RCC 7860 (cell line): Measurements from ENCODE around the gene GCAT.
"Not testable (repeated sequence)": the region's sequence is repeated elsewhere in the genome, so short reads cannot be mapped to it uniquely, and the experiment has no call there.

ENCODE experiments used
- DNase-seq: peaks from one replicate; pipeline ENCODE4 v3.0.0-alpha.2; 2015; ENCODE audit warnings: low spot score
- FAIRE-seq: peaks from 2 replicates; lab custom pipeline; 2012; peaks lifted over from hg19 to GRCh38; lab: Jason Lieb, UNC

The GCAT gene

DNA sequence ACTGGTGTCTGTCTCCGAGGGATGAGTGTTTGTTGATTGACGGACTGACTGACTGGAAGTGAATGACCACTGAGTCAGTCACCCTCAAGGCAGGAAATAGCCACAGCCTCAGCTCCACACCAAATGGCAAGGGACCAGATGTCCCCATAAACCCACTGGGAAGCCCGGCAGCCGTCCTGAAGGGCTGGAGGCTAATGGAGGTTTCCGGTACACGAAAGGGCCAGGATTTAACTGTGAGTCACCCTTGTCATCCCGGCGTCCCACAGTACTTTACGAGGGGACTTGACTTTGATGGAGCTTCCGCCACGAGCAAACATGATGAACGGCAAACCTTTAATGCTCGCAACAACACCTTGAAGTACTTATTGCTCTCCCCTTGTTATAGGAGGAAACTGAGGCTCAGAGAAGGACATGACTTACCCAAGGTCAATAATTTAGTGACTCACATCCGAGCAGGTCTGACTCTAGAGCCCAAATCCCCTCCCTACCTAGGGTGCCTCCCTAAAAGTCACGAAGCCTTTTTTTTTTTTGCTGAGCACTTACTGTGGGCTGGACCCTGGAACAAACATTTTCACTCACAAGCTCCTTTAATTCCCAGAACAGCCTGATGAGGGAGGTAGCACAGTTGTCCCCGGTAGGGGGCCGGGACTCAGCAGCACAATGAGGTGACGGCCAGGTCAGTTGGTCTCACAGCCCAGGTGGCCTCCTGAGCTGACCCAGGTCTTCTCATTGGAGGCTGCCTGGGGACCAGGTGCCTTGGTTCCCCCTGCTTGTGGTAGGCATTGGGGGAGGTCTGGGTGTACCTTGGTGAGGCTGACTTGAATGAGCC lies 25.2 kb upstream of the GCAT start:
- FAIRE-seq: no peak
- DNase-seq: peak; percentile 14

DNA sequence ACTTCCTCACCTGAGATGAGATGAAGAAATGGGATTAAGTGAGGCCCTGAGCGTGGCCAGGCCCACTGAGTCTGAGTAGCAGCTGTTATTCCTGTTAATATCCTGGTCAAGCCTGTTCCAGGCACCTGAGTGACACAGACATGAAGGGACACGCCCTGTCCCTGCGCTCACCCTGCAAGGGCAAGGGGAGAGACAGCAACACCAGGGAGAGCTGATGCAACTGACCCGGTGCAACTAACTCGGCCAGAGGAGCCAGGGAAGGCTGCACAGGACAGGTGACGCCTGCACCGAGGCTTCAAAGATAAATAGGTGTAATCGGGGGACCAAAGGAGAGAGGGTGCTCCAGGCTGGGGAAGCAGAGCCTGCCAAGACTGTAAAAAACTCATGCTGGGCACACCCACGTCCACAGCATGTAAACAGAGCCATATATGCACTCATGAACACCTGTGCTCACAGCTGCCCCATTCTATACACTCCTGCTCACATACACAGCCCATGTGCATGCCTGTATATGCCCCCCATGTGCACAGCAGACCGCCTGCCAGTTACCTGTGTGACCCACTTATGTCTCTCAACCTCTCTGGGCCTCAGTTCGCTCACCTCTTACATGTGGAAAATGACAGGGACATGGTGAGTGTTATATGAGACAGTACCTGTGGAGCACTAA lies 22.8 kb upstream of the GCAT start:
- no peak for DNase-seq

DNA sequence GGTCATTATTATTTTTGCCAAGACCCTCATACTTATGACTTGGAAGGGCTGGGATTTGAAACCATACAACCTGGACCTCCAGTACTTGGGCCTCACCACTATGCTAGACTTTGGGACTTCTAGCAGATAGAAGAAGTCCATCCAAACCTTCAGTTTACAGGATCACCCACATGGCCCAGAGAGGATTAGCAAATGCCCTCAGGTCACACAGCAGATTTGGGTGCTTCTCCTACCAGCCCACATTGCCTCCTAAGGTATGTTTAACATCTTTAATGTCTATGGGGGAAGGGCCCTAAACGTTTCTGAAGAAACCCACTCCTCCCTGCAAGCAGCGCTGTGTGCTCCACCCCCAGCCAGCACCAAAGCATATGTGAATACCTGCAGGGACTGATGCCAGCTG lies 17.5 kb upstream of the GCAT start:
- DNase-seq (no peak), FAIRE-seq (no peak)

More for the DNA sequence above, 22.8 kb upstream of the GCAT start:
- no peak for FAIRE-seq

DNA sequence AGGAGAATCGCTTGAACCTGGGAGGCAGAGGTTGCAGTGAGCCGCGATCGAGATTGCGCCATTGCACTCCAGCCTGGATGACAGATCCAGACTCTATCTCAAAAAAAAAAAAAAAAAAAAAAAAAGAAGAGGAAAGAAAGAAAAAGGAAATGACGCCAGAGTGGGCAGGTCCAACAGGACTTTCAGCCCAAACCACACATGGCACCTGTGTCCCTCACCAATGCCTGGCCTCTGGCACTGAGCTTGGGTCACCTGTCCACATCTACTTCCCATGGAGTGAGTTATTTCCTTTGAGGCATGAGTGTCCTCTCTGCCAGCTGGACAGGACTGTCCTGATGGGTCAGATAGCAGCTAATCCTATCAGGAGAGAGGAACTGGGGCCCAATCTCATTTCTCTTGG lies 15.2 kb upstream of the GCAT start:
- FAIRE-seq (no peak), DNase-seq (no peak)

DNA sequence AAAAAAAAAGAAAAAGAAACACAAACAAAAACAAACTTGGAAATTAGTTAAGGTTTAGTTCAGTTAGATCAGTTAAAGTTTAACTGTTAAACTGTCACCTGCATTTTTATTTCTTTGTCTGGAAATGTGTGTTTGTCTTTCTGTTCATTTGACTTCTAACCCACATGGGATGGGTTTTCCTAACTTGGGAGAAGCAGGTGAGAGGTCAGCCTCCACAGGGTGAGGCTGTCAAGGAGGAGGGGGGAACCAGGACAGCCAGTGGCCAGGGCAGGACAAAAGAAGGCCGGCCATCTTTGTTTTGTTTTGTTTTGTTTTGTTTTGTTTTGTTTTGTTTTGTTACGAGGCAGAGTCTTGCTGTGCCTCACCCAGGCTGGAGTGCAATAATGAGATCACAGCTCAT lies 13.4 kb upstream of the GCAT start:
- DNase-seq: no peak
- FAIRE-seq: no peak

DNA sequence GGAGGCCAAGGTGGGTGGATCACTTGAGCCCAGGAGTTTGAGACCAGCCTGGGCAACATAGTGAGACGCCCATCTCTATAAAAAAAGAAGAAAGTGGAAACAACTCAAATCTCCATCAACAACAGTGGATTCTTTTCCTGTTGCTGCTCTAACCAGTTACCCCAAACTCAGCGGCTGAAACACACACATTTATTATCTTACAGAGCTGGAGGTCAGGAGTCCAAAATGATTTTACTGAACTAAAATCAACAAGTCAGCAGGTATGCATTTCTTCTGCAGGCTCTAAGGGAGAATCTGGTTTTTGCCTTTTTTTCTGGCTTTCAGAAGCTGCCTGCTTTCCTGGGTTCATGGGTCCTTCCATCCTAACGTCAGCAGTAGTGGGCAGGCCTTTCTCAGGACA lies 11.7 kb upstream of the GCAT start:
- DNase-seq (no peak), FAIRE-seq (no peak)

DNA sequence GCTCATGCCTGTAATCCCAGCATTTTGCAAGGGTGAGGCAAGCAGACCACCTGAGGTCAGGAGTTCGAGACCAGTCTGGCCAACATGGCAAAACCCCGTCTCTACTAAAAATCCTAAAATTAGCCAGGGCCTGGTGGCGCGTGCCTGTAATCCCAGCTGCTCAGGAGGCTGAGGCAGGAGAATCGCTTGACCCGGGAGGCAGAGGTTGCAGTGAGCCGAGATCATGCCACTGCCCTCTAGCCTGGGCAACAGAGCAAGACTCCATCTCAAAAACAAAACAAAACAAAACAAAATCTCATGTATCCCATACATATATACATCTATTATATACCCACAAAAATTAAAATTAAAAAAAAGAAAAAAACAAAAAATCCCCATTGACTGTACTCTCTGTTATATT lies 10.5 kb upstream of the GCAT start:
- FAIRE-seq, DNase-seq: not testable (repeated sequence)

DNA sequence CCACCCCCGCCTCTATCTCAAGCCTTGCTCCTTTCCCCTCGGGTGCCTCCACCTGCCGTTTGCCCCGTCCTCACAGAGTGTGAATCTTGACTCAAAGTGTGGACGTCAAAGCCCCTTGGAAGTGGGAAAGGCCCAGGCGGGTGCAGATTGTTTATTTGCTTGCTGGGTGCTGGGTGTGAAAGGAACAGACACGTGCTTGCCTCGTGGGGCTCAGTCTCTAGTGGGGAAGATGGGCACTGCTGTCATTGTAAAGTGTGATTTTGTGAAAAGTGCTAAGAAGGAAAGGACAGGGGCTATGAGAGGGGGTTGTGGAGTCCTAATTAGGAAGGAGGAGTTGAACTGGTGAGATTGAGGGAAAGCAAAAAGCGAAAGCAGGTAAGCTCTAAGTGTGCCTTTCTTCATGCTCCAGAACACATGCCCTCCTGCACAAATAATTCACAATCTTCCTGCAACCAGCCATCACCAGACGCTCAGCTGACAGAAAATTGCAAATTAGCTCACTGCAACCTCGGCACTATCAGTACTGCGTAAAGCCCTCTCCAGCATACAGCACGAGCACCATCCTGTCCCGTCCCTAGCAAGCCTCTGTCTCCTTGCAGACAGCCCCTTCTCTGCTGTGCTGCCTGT lies 9.7 kb upstream of the GCAT start:
- FAIRE-seq (no peak), DNase-seq (no peak)

DNA sequence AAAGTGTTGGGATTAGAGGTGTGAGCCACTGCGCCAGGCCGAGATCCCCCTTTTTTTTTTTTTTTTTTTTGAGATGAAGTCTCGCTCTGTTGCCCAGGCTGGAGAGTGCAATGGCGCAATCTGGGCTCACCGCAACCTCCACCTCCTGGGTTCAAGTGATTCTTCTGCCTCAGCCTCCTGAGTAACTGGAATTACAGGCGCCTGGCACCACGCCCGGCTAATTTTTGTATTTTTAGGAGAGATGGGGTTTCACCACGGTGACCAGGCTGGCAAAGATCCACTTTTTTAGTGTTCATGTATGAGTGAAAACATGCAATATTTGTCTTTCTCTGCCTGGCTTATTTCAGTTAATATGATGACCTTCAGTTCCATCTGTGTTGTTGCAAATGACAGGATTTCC lies 7.8 kb upstream of the GCAT start:
- not testable (repeated sequence) for FAIRE-seq

DNA sequence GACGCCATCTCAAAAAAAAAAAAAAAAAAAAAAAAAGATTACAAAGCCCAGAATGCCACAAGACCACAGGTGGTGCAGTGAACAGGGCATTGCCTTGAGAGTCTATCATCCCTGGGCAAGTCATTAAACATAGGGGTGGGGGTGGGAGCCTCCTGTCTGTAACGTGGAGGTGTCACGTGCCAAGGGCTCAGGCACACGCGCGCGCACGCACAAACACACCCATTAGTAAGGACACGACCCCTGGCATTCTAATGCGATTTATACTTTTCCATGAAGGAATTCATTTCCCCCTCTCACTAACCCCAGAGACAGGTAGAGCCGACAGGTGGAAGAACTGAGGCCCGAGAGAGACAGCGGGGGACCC lies 5.8 kb upstream of the GCAT start:
- FAIRE-seq: no peak
- no peak for DNase-seq

More for the DNA sequence above, 7.8 kb upstream of the GCAT start:
- DNase-seq: not testable (repeated sequence)

DNA sequence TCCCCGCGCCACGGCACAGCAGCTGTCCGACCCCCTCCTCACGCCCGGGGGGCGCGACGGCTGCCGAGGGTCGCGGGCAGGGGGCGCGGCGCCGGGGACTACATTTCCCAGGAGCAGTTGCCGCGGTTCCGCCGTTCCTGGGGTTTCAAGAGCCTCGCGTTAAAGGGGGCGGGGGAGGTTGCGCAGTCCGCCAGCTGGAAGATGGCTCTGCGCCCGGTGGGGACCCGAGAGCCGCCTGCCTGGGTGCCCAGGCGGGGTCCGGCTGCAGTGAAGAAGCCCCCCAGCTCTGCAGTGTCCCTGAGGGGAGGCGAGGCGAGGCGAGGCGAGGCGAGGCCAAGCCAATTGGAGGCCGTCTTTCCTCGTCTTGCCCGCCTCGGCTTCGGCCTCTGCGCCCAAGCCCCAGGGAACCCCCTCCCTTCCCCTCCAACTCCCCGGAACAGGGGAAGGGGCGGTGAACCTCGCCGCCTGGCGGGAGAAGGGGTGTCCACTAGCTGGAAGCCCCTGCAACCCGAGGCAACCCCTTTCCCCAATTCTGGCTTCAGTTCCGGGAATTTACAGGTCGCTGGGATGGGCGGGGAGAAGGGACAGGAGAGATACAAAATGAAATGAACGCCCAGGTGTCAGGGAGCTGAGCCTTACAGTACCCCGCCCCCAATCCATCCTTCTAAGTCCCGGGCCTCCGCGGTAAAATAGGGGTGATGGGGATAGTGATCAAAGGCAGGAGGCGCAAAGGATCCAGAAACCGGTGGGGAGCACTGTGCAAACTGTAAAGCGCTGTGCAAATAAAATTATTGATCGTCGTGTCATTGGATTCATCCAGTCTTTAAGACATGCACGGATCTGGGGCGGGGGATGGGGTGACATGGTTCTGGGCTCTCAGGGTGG lies 5.2 kb upstream of the GCAT start:
- FAIRE-seq (no peak), DNase-seq (no peak)

DNA sequence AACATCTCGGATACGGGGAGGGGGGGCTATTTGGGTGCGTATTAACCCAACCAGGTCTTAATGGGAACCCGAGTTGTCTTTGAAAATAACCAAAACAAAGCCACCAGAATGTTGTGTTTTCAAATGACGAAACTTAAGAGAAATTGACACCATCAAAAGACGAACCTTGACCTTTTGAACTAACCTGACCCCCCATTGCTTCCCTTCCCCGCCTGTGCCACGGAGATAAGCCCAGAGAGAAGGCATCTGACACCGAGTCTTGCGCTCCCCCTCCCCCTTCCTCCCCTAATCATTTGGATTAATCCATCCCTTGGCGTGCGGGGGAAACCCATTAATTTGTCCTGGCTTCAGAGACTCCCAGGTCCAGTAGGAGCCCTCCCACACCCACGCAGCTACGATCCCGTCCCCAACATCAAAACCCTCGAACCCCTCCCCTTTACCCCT lies 4.5 kb upstream of the GCAT start:
- DNase-seq (no peak), FAIRE-seq (no peak)

DNA sequence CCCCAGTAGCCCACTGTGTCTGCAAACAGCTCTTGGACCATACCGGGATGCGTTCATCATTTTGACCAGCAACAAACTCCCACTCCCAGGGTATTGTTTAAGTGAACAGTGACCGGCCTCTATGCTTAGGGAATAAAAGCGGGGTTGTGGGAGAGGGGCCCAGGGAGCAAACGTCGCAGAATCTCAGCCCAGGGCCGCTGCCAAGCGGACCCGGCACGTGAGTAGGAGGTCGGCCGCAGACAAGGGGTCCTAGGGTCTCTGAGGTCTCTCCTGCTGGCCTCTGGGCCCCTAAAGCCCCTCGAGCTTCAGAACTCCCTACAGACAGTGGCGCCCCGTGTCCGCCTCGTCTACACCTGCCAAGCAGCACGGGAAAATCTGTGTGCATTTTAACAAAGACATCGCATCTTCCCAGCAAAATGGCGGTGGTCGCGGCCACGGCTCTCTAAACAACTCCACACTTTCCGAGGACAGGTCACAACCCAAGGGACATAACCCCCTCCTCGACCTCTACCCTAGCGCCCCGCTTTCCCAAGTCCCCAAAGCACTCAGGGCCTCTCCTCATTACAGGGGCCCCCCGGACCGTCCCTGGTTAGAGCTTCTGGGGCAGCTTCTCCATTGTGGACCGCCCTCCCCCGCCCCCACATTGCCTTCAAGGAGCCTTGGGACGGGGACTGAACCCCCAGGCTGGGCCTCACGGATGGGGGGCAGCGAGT lies 3.9 kb upstream of the GCAT start:
- DNase-seq (no peak), FAIRE-seq (no peak)

DNA sequence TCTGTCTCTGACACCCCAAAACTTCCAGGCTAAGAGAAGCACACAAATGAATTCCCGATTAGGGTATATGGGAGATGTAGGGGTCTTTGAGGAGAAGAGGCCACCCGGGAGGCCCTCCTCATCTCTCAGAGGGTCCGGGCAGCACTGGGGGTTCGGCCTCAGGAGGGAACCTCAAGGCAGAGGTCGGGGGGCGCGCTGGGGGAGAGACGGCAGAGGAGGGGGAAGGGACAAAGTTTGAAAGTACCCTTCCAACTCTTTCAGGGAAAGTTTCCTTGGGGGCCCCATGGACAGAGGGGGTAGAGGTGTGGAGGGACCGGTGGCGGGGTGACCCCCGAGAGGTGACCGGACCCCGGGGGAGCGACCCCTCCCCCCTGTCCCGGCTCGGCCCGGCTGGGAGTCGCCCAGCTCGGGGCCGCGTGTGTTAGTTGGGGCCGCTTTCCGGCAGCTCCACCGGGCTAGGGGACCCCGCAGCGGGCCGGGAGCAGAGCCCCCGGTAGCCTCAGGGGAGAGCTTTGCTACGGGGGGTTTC lies 3.3 kb upstream of the GCAT start:
- DNase-seq: no peak

DNA sequence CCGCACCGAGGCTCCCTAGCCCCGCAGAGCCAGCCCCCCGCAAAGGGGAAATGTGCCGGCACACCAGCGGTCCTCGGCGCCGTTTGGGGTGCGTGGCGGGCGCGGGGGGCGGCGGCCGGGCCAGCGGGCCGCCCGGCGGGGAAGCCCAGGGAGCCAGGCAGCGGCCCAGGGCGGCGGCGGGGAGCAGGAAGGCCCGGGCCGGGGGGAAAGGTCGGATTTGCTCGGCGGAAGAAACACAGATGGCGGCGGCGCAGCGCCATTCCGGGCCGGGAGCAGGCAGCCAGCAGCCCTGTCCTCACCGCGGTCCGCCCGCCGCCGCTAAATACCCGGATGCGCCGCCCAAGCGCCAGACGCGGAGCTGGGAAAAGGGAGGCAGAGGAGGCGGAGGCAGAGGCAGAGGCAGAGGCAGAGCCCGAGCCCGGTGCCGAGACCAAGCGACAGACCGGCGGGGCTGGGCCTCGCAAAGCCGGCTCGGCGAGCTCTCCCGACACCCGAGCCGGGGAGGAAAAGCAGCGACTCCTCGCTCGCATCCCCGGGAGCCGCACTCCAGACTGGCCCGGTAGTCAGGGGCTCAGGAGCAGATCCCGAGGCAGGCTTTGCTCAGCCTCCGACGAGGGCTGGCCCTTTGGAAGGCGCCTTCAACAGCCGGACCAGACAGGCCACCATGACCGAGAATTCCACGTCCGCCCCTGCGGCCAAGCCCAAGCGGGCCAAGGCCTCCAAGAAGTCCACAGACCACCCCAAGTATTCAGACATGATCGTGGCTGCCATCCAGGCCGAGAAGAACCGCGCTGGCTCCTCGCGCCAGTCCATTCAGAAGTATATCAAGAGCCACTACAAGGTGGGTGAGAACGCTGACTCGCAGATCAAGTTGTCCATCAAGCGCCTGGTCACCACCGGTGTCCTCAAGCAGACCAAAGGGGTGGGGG lies 2.6 kb upstream of the GCAT start:
- FAIRE-seq (no peak), DNase-seq (no peak)

More for the DNA sequence above, 3.3 kb upstream of the GCAT start:
- FAIRE-seq: no peak

DNA sequence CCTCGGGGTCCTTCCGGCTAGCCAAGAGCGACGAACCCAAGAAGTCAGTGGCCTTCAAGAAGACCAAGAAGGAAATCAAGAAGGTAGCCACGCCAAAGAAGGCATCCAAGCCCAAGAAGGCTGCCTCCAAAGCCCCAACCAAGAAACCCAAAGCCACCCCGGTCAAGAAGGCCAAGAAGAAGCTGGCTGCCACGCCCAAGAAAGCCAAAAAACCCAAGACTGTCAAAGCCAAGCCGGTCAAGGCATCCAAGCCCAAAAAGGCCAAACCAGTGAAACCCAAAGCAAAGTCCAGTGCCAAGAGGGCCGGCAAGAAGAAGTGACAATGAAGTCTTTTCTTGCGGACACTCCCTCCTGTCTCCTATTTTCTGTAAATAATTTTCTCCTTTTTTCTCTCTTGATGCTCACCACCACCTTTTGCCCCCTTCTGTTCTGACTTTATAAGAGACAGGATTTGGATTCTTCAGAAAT lies 1.9 kb upstream of the GCAT start:
- DNase-seq (no peak), FAIRE-seq (no peak)

DNA sequence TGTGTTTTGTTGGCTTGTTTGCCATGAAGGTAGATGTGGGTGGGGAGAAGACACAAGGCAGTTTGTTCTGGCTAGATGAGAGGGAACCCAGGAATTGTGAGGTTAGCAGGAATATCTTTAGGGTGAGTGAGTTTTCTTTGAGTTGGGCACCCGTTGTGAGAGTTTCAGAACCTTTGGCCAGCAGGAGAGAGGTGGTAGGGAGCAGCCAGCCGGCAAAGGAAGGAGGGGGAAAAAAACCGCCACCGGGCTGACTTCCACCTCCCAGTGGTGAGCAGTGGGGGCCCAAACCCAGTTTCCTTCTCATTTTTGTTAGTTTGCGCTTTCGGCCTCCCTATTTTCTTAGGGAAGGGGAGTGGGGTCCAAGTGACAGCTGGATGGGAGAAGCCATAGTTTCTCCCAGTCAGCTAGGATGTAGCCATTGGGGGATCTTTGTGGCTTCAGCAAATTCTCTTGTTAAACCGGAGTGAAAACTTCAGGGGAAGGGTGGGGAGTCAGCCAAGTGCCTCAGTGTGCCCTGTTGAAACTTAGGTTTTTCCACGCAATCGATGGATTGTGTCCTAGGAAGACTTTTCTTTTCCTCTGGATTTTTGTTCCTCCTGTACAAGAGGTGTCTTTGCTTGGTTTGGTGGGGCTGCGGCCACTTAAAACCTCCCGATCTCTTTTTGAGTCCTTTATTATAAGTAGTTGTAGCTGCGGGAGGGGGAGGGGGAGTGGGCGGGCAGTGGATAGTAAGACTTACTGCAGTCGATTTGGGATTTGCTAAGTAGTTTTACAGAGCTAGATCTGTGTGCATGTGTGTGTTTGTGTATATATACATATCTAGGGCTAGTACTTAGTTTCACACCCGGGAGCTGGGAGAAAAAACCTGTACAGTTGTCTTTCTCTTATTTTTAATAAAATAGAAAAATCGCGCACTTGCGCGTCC lies 1.1 kb upstream of the GCAT start:
- no peak for DNase-seq

DNA sequence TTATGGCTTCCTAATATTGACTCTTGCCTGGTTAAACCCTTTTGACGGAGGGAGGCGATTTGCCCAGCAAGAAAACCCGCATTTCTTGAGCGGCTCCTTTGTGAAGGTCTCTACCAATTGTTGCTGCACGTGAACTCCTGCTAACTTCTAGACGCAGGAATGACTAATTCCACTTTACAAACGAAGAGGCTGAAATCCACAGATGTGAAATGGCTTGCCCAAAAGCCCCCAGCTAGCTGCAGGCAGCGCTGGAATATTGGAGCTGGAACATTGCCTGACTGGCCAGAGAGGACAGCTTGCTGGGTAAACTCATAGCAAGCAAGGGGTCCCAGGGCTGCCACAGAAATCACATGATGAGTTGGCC lies 542 bp downstream of the GCAT start:
- FAIRE-seq (no peak), DNase-seq (no peak)

More for the DNA sequence above, 1.1 kb upstream of the GCAT start:
- no peak for FAIRE-seq
